GM12878 (cell line): ENCODE results near the gene SLC22A7. TPM values are rescaled to one million over a fixed set of nuclear protein-coding genes. Genes with fewer than 3 reads are reported as not detected.

Experiments
- ATAC-seq: fragments of 200-7000 bp; cut with Tn5 transposase; 3 replicates; pipeline ENCODE4 v1.9.1; 2020; ENCODE audit warnings: mild to moderate bottlenecking, moderate library complexity
- BruUV-seq: library from RNA; stranded (reverse); fragments of 400-500 nt; replicated peaks from 2 replicates; lab custom pipeline; 2021; lab: Mats Ljungman, UMichigan
- CTCF ChIA-PET: fragments of 300-600 bp; sonication (Branson Sonifier 250); formaldehyde crosslinking; extraction: SDS; loops from one replicate; lab custom pipeline; 2021; ENCODE audit warnings: inconsistent platforms; lab: Yijun Ruan, JAX
- POLR2A ChIA-PET: fragments of 350-600 bp; formaldehyde crosslinking; extraction: SDS; loops from one replicate; lab custom pipeline; 2021; ENCODE audit warnings: inconsistent platforms; lab: Charles Lee
- RAD21 ChIA-PET: fragments of 300-600 bp; sonication (Branson Sonifier 250); formaldehyde crosslinking; loops from one replicate; lab custom pipeline; 2023; ENCODE audit warnings: antibody characterized with exemption; ENCODE audit not compliant: unreplicated experiment; lab: Charles Lee
- SMC1A ChIA-PET: fragments of 300-600 bp; sonication (Branson Sonifier 250); formaldehyde crosslinking; loops from one replicate; lab custom pipeline; 2023; ENCODE audit not compliant: unreplicated experiment, uncharacterized antibody; lab: Charles Lee
- DNase-seq: peaks from one replicate; pipeline ENCODE4 v3.0.0-alpha.2; 2011; ENCODE audit warnings: low read depth, low spot score
- FAIRE-seq: peaks from 3 replicates; lab custom pipeline; 2011; peaks lifted over from hg19 to GRCh38; lab: Jason Lieb, UNC
- H2AFZ ChIP-seq: 2 replicates; pipeline ENCODE4 v1.6.0; 2011; ENCODE audit warnings: low read depth, low read length, control low read depth; ENCODE audit not compliant: control insufficient read depth
- H3K27ac ChIP-seq: 2 replicates; pipeline ENCODE4 v1.5.1; 2011; ENCODE audit warnings: control low read depth; ENCODE audit not compliant: control insufficient read depth, insufficient read depth
- H3K27me3 ChIP-seq, 2 experiments: replicated peaks in 1 of 2; 2 replicates each; pipeline versions ENCODE4 v1.6.0 to v1.6.1; 2011; ENCODE audit warnings: low read length in 1 of 2; ENCODE audit not compliant: control insufficient read depth in 2 of 2, insufficient read depth in 2 of 2
- H3K36me3 ChIP-seq, 2 experiments: 2 replicates each; pipeline ENCODE4 v1.5.1; 2011; ENCODE audit warnings: low read length in 1 of 2; ENCODE audit not compliant: control insufficient read depth in 2 of 2, insufficient read depth in 2 of 2
- H3K4me1 ChIP-seq: 2 replicates; pipeline ENCODE4 v1.6.1; 2011; ENCODE audit warnings: mild to moderate bottlenecking, low read length, moderate library complexity, mixed read lengths; ENCODE audit not compliant: control insufficient read depth, insufficient read depth
- H3K4me2 ChIP-seq: 2 replicates; pipeline ENCODE4 v1.6.0; 2011; ENCODE audit warnings: control low read depth; ENCODE audit not compliant: control insufficient read depth, insufficient read depth
- H3K4me3 ChIP-seq: fragments of 200-600 bp; sonication (generic); 2 replicates; pipeline ENCODE4 v1.5.1; 2016
- H3K79me2 ChIP-seq: 2 replicates; pipeline ENCODE4 v1.6.0; 2011; ENCODE audit warnings: low read length; ENCODE audit not compliant: control insufficient read depth, insufficient read depth
- H3K9ac ChIP-seq: 2 replicates; pipeline ENCODE4 v1.8.0; 2011; ENCODE audit warnings: low read length, control low read depth, mixed read lengths; ENCODE audit not compliant: control insufficient read depth, insufficient read depth
- H3K9me3 ChIP-seq: replicated peaks from 3 replicates; pipeline ENCODE4 v1.5.1; 2011; ENCODE audit warnings: mild to moderate bottlenecking, low read length; ENCODE audit not compliant: control insufficient read depth, insufficient read depth
- H4K20me1 ChIP-seq: 2 replicates; pipeline ENCODE4 v1.6.0; 2011; ENCODE audit not compliant: control insufficient read depth, insufficient read depth
- HCFC1 ChIP-seq: fragments of 150-350 bp; IDR thresholded peaks from 2 replicates; pipeline ENCODE4 v1.6.1; 2014; ENCODE audit warnings: low read length
- SPI1 ChIP-seq: IDR thresholded peaks from 2 replicates; pipeline ENCODE4 v1.6.1; 2011; ENCODE audit warnings: low read depth, mild to moderate bottlenecking, low read length, moderate library complexity, borderline replicate concordance; ENCODE audit not compliant: insufficient read depth
- WGBS: methylation state at CpG from one replicate; pipeline ENCODE4 v1.1.6; 2016; ENCODE audit warnings: low lambda C conversion rate; ENCODE audit not compliant: insufficient replicate concordance, insufficient coverage; ENCODE audit errors: missing lambda C conversion rate; 5-methylcytosine and 5-hydroxymethylcytosine counted together
- in situ Hi-C: fragments of 300-500 bp; cut with MboI; formaldehyde crosslinking; loops from 9 replicates; pipeline ENCODE4 v1.14.3; 2018; ENCODE audit warnings: mixed read lengths
- intact Hi-C: fragments of 100-400 bp; cut with micrococcal nuclease; formaldehyde crosslinking; loops from one replicate; pipeline ENCODE4 v1.14.2; 2022; ENCODE audit not compliant: unreplicated experiment
- polyA plus RNA-seq, 11 experiments: library from polyadenylated mRNA; depleted of rRNA in 4 of 11; unstranded in 6 of 11; stranded (reverse) in 5 of 11; fragments of >200 nt; fragmentation: Nextera tagmentation in 4 of 11; fragmentation: Illumina TruSeq in 1 of 11; extraction: Ambion mirVana in 4 of 11; extraction: Trizol in 1 of 11; gene quantifications; 1 replicate in 1 of 11; 2 replicates in 10 of 11; pipeline versions ENCODE4 v1.2.1 to v1.2.3, GENCODE V29; 2011 to 2016; ENCODE audit warnings: inconsistent platforms in 2 of 11, missing spikeins in 2 of 11, low read depth in 1 of 11
- total RNA-seq, 4 experiments: library from RNA; depleted of rRNA in 3 of 4; stranded (reverse); fragments of >200 nt in 3 of 4; fragmentation: Illumina TruSeq in 1 of 4; extraction: Trizol in 1 of 4; gene quantifications; 2 replicates each; pipeline versions ENCODE4 v1.2.1 to v1.2.3, GENCODE V29; 2013 to 2021

The SLC22A7 gene
- total and polyA plus RNA-seq, 10 of the 15 experiments (the other 5 are each of a cell fraction or from before 2014, with no cell fraction given): 0.08 to 0.31 TPM; not detected in 8

DNA sequence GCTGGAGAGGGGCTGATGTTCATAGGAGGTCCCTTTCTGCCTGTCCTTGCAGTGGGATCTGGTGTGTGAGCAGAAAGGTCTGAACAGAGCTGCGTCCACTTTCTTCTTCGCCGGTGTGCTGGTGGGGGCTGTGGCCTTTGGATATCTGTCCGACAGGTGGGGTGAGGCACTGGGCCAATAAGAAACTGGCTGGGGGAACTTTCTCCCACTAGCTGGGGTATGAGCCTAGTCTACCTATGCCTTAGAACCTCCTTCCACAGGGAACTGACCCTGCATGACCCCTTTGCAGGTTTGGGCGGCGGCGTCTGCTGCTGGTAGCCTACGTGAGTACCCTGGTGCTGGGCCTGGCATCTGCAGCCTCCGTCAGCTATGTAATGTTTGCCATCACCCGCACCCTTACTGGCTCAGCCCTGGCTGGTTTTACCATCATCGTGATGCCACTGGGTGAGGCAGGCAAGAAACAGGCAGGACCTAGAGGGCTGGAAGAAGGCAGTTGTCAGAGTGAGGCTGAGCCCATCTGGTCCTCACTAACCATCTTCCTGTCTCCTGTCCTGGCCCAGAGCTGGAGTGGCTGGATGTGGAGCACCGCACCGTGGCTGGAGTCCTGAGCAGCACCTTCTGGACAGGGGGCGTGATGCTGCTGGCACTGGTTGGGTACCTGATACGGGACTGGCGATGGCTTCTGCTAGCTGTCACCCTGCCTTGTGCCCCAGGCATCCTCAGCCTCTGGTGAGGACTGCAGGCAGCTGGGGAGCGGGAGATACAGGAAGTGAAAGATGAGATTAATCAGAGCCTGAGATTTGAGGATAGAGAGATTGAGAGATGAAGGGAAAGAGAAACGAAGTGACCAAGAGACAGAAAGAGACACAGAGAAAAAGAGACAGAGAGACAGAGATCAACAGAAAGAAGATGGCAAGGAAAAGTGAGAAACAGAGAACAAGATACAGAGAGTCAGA, 1.6 kb downstream of the SLC22A7 start:
- Histone ChIP-seq H3K4me1 (no peaks in the 10 kb centered on the region), H3K27me3 (no peaks in the 10 kb centered on the region), H4K20me1 (no peaks in the 10 kb centered on the region), H3K9me3 (no peaks in the 10 kb centered on the region; the same call in 2 of the 3 replicates), H2AFZ (no peak overlapping the region), H3K27ac (no peak overlapping the region)
- intact Hi-C loops: no loop called here
- RAD21 ChIA-PET: interaction anchor here (1.3 to 1.7 kb wide), 2 partner anchors 9 to 38 kb away, joined by 4 to 6 read pairs; partner anchors contain the start of gene CRIP3
- BruUV-seq: no TSS peak
- no peak for TF ChIP-seq HCFC1
- peak; percentile 37; the same call in 1 of the 2 replicates for TF ChIP-seq SPI1
- TF ChIP-seq, all 136 proteins: peak for 1
- no peak overlapping the region for H3K9ac ChIP-seq
- in situ Hi-C loops: no loop called here
- FAIRE-seq: no peak
- 73% methylated on average over 18 of the region's 18 CpGs for WGBS
- ChIA-PET POLR2A (no interaction called here), SMC1A (interaction anchor here (1.0 to 1.1 kb wide), 2 partner anchors 8 to 15 kb away, joined by 3 read pairs; no protein-coding TSS in a partner anchor), CTCF (interaction anchor here (0.7 to 1.9 kb wide), 3 partner anchors 9 to 98 kb away, joined by 3 to 14 read pairs (median 4); partner anchors contain the start of gene CRIP3)
- no peak overlapping the region for H3K4me3 ChIP-seq
- peak; percentile 47; the same call in 2 of the 3 replicates for ATAC-seq
- no peaks in the 10 kb centered on the region for H3K79me2 ChIP-seq
- DNase-seq: no peak
- H3K36me3 ChIP-seq: no peaks in the 10 kb centered on the region
- H3K4me2 ChIP-seq: no peak overlapping the region
